Esophagus (tissue), 2 donors: ENCODE measurements around the gene PLEKHG4B. TPM values are rescaled to one million over a fixed set of nuclear protein-coding genes. Genes with fewer than 3 reads are reported as not detected.
"Not testable (repeated sequence)": the region's sequence is repeated elsewhere in the genome, so short reads cannot be mapped to it uniquely, and the experiment has no call there.

Source experiments
- H3K27ac ChIP-seq, 2 donors: one replicate each; pipeline ENCODE4 v1.5.1; 2013; ENCODE audit warnings: low read depth in 2 of 2, mild to moderate bottlenecking in 2 of 2, inconsistent platforms in 1 of 2, low read length in 1 of 2, moderate library complexity in 1 of 2
- H3K27me3 ChIP-seq, 2 donors: one replicate each; pipeline ENCODE4 v1.6.1; 2013; ENCODE audit warnings: low read length in 2 of 2, control low read depth in 1 of 2, mild to moderate bottlenecking in 1 of 2; ENCODE audit not compliant: insufficient read depth in 2 of 2, control insufficient read depth in 1 of 2
- H3K36me3 ChIP-seq, 2 donors: one replicate each; pipeline ENCODE4 v1.6.1; 2013; ENCODE audit warnings: low read length in 1 of 2; ENCODE audit not compliant: control insufficient read depth in 2 of 2, insufficient read depth in 2 of 2
- H3K4me1 ChIP-seq, 2 donors: one replicate each; pipeline ENCODE4 v1.6.1; 2013; ENCODE audit warnings: low read length in 1 of 2; ENCODE audit not compliant: control insufficient read depth in 2 of 2, insufficient read depth in 2 of 2
- H3K4me3 ChIP-seq, 2 donors: one replicate each; pipeline ENCODE4 v1.5.1; 2013; ENCODE audit warnings: low read length in 2 of 2, mild to moderate bottlenecking in 2 of 2, low read depth in 1 of 2, moderate library complexity in 1 of 2
- H3K9me3 ChIP-seq, 2 donors: one replicate each; pipeline ENCODE4 v1.6.1; 2013; ENCODE audit warnings: mild to moderate bottlenecking in 2 of 2, low read depth in 1 of 2, low read length in 1 of 2, moderate library complexity in 1 of 2; ENCODE audit not compliant: control insufficient read depth in 2 of 2, insufficient read depth in 1 of 2
- WGBS, 2 donors: extraction: QIAGEN DNeasy Blood & Tissue Kit; methylation state at CpG; one replicate each; pipeline ENCODE4 v1.1.7; 2013; 5-methylcytosine and 5-hydroxymethylcytosine counted together
- polyA plus RNA-seq, 2 donors: library from polyadenylated mRNA; stranded (reverse); fragments of 200-250 nt; gene quantifications; one replicate each; pipeline ENCODE4 v1.2.3, GENCODE V29; 2013
- donor health status: healthy with polysubstance abuse.
- donor health status: Bipolar disorder and iron deficiency.

Gene PLEKHG4B
- polyA plus RNA-seq, 2 donors: 0.16 to 0.53 TPM

GRCh38 chr5:204462-204861, 112.5 kb downstream of the PLEKHG4B start:
- Histone ChIP-seq H3K27ac (no peak overlapping the region), H3K4me1 (no peaks in the 10 kb centered on the region), H3K36me3 (peaks cover 0 to 22% of the 10 kb centered on the region in 2 donors), H3K27me3 (no peaks in the 10 kb centered on the region), H3K9me3 (no peaks in the 10 kb centered on the region), H3K4me3 (no peak overlapping the region)

- peaks cover 0 to 22% of the 10 kb centered on the region in 2 donors for H3K36me3 ChIP-seq
- no peak overlapping the region for H3K4me3 ChIP-seq
- H3K4me1 ChIP-seq: no peaks in the 10 kb centered on the region
- no peaks in the 10 kb centered on the region for H3K9me3 ChIP-seq
- WGBS, 2 donors: 92 to 97% methylated on average over 30 of the region's 30 CpGs
- no peaks in the 10 kb centered on the region for H3K27me3 ChIP-seq
- H3K27ac ChIP-seq: no peak overlapping the region
Observed at GRCh38 chr5:204966-205670, 113.2 kb downstream of the PLEKHG4B start.

GRCh38 chr5:206406-206805, 114.4 kb downstream of the PLEKHG4B start:
- no peak overlapping the region for H3K27ac ChIP-seq
- no peaks in the 10 kb centered on the region for H3K4me1 ChIP-seq
- no peak overlapping the region for H3K4me3 ChIP-seq
- H3K9me3 ChIP-seq: no peaks in the 10 kb centered on the region
- peaks cover 0 to 22% of the 10 kb centered on the region in 2 donors for H3K36me3 ChIP-seq
- 75 to 83% methylated on average over 11 of the region's 11 CpGs for WGBS, 2 donors
- no peaks in the 10 kb centered on the region for H3K27me3 ChIP-seq

GRCh38 chr5:206927-207536, 115.1 kb downstream of the PLEKHG4B start:
- no peaks in the 10 kb centered on the region for H3K27me3 ChIP-seq
- H3K27ac ChIP-seq: no peak overlapping the region
- H3K9me3 ChIP-seq: no peaks in the 10 kb centered on the region
- no peak overlapping the region for H3K4me3 ChIP-seq
- H3K36me3 ChIP-seq: peaks cover 0 to 22% of the 10 kb centered on the region in 2 donors
- WGBS, 2 donors: 87 to 89% methylated on average over 8 of the region's 8 CpGs
- H3K4me1 ChIP-seq: no peaks in the 10 kb centered on the region

- H3K27ac ChIP-seq: no peak overlapping the region
- H3K27me3 ChIP-seq: no peaks in the 10 kb centered on the region
- no peaks in the 10 kb centered on the region for H3K9me3 ChIP-seq
- H3K36me3 ChIP-seq: peaks cover 0 to 22% of the 10 kb centered on the region in 2 donors
- 85 to 86% methylated on average over 14 of the region's 14 CpGs for WGBS, 2 donors
- no peaks in the 10 kb centered on the region for H3K4me1 ChIP-seq
- no peak overlapping the region for H3K4me3 ChIP-seq
Observed at GRCh38 chr5:207599-207998, 115.6 kb downstream of the PLEKHG4B start.

- WGBS, 2 donors: 85 to 88% methylated on average over 15 of the region's 15 CpGs
- H3K4me3 ChIP-seq: no peak overlapping the region
- peaks cover 0 to 18% of the 10 kb centered on the region in 2 donors for H3K36me3 ChIP-seq
- no peaks in the 10 kb centered on the region for H3K4me1 ChIP-seq
- H3K9me3 ChIP-seq: no peaks in the 10 kb centered on the region
- H3K27ac ChIP-seq: no peak overlapping the region
- no peaks in the 10 kb centered on the region for H3K27me3 ChIP-seq
Observed at GRCh38 chr5:208449-209114, 116.6 kb downstream of the PLEKHG4B start.

- no peaks in the 10 kb centered on the region for H3K36me3 ChIP-seq
- no peak overlapping the region for H3K27ac ChIP-seq
- WGBS, 2 donors: 92 to 93% methylated on average over 12 of the region's 12 CpGs
- H3K4me1 ChIP-seq: no peaks in the 10 kb centered on the region
- no peaks in the 10 kb centered on the region for H3K9me3 ChIP-seq
- H3K4me3 ChIP-seq: no peak overlapping the region
- no peaks in the 10 kb centered on the region for H3K27me3 ChIP-seq
Observed at GRCh38 chr5:213803-214395, 121.9 kb downstream of the PLEKHG4B start.

- not testable (repeated sequence) for H3K36me3 ChIP-seq, H3K9me3 ChIP-seq, H3K27me3 ChIP-seq, H3K27ac ChIP-seq, H3K4me1 ChIP-seq, H3K4me3 ChIP-seq
- WGBS, 2 donors: 41 to 73% methylated on average over 1 to 2 of the region's 2 CpGs
Observed at GRCh38 chr5:215256-215655, 123.3 kb downstream of the PLEKHG4B start.

- 76 to 90% methylated on average over 9 of the region's 10 CpGs for WGBS, 2 donors
- not testable (repeated sequence) for H3K36me3 ChIP-seq, H3K27ac ChIP-seq, H3K4me3 ChIP-seq, H3K9me3 ChIP-seq, H3K27me3 ChIP-seq, H3K4me1 ChIP-seq
Observed at GRCh38 chr5:216076-216475, 124.1 kb downstream of the PLEKHG4B start.
